GM12801 (cell line): ENCODE measurements around the gene JAZF1.

ENCODE experiments used
- CTCF ChIP-seq: IDR thresholded peaks from one replicate; pipeline ENCODE4 v1.5.1; 2011; ENCODE audit warnings: control low read depth; ENCODE audit not compliant: insufficient read length; ENCODE audit errors: extremely low read depth

JAZF1 gene

DNA sequence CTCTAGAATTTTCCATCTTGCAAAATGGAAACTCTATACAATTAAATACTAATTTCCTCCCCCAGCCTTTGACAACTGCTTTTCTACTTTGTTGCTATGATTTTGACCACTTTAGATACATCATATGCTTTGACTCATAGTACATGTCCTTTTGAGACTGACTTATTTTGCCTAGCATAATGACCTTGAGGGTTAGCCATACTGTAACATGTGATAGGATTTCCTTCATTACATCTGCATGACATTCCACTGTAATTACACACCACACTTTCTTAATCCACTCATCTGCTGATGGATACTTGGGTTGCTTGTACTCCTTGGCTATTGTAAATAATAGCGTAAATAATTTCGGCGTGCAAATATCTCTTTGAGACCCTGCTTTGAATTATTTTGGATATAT, 127.7 kb downstream of the JAZF1 start:
- no peak for TF ChIP-seq CTCF

- TF ChIP-seq CTCF, result no peak
Observed at GRCh38 chr7:28048694-28049093, 131.9 kb downstream of the JAZF1 start.

DNA sequence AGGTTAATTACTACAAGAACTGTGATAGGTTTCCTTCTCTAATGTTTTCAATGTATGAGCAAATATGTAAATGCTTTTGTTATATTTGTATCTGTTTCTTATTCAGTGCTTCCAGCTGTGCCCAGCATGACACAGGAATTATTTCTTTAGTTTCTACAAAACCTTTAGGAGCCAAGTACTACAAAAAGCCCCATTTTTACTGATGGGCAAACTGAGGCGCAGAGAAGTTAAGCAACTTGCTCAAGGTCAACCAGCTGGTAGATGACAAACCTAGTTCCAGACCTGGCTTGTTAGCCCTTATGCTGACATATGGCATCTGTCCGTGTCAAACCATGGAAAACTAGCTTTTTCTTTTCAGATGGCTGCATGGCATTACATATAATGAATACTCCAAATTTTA, 134.6 kb downstream of the JAZF1 start:
- TF ChIP-seq CTCF, result no peak

DNA sequence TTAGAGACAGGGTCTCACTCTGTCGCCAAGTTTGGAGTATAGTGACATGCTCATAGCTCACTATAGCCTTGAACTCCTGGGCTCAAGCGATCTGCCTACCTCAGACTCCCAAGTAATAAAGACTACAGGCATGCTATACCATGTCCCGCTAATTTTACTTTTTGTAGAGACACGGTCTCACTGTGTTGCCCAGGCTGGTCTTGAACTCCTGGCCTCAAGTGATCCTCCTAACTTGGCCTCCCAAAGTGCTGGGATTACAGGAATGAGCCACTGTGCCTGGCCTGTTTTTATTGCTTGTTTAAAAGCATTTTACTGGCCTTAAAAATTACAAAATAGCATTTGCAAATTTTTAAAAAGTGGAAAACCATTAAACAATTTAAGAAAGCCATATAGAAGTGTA, 135.0 kb downstream of the JAZF1 start:
- TF ChIP-seq CTCF, result no peak

- no peak for TF ChIP-seq CTCF
Observed at GRCh38 chr7:28044825-28045224, 135.8 kb downstream of the JAZF1 start.

GRCh38 chr7:28042721-28043120, 137.9 kb downstream of the JAZF1 start:
- TF ChIP-seq CTCF, result no peak

- TF ChIP-seq CTCF, result no peak
Observed at GRCh38 chr7:28041508-28042314, 138.9 kb downstream of the JAZF1 start.
